Heart left ventricle (tissue), 16 donors: ENCODE results near the gene SH2D3C. TPM values are rescaled to one million over a fixed set of nuclear protein-coding genes. Genes with fewer than 3 reads are reported as not detected.

Experiments
- ATAC-seq, 4 donors: fragments of 200-7000 bp; cut with Tn5 transposase; one replicate each; pipeline ENCODE4 v1.9.1; 2020 to 2022; ENCODE audit warnings: moderate library complexity in 4 of 4, mild to moderate bottlenecking in 3 of 4, moderate number of reproducible peaks in 1 of 4
- DNase-seq, 5 donors: peaks; one replicate each; pipeline ENCODE4 v3.0.0-alpha.2; 2020
- H3K27ac ChIP-seq, 12 donors: fragments of 200-600 bp; sonication (generic) in 4 of 12; one replicate each; pipeline versions ENCODE4 v1.5.0 to v1.8.0; 2016 to 2022; ENCODE audit warnings: mild to moderate bottlenecking in 2 of 12
- H3K27me3 ChIP-seq, 9 donors: fragments of 200-600 bp; sonication (generic) in 2 of 9; one replicate each; pipeline versions ENCODE4 v1.5.1 to v1.8.0; 2016 to 2022; ENCODE audit warnings: mild to moderate bottlenecking in 3 of 9
- H3K36me3 ChIP-seq, 9 donors: fragments of 200-600 bp; sonication (generic) in 2 of 9; one replicate each; pipeline versions ENCODE4 v1.5.0 to v1.8.0; 2018 to 2022; ENCODE audit warnings: mild to moderate bottlenecking in 2 of 9
- H3K4me1 ChIP-seq, 12 donors: fragments of 200-600 bp; sonication (generic) in 4 of 12; one replicate each; pipeline versions ENCODE4 v1.5.0 to v1.8.0; 2016 to 2022; ENCODE audit warnings: mild to moderate bottlenecking in 3 of 12
- H3K4me3 ChIP-seq, 12 donors: fragments of 200-600 bp; sonication (generic) in 4 of 12; one replicate each; pipeline versions ENCODE4 v1.5.0 to v1.8.0; 2017 to 2022; ENCODE audit warnings: mild to moderate bottlenecking in 9 of 12, moderate library complexity in 4 of 12
- H3K9me3 ChIP-seq, 12 donors: fragments of 200-600 bp; sonication (generic) in 4 of 12; one replicate each; pipeline versions ENCODE4 v1.5.0 to v1.8.0; 2016 to 2022; ENCODE audit warnings: mild to moderate bottlenecking in 1 of 12
- POLR2A ChIP-seq, 2 donors: fragments of 450-650 bp; IDR thresholded peaks; one replicate each; pipeline ENCODE4 v1.6.1; 2017; ENCODE audit warnings: antibody characterized with exemption in 2 of 2, mild to moderate bottlenecking in 2 of 2, moderate library complexity in 2 of 2
- WGBS, 4 donors: extraction: QIAGEN DNeasy Blood & Tissue Kit in 2 of 4; methylation state at CpG; one replicate each; pipeline versions ENCODE4 v1.1.5 to v1.1.7; 2013 to 2018; 5-methylcytosine and 5-hydroxymethylcytosine counted together
- intact Hi-C, 10 donors: fragments of 100-400 bp; cut with DNase I; formaldehyde crosslinking; loops; one replicate each; pipeline versions ENCODE4 v1.11.1 to v1.14.2; 2022
- polyA plus RNA-seq, 2 donors: library from polyadenylated mRNA; stranded (reverse); fragments of 200-250 nt; gene quantifications; one replicate each; pipeline ENCODE4 v1.2.3, GENCODE V29; 2013
- total RNA-seq, 9 donors: library from RNA; depleted of rRNA in 2 of 9; stranded (reverse); fragments of >200 nt in 2 of 9; fragmentation: NEBNext Ultra II Directional in 3 of 9; extraction: Animal tissue kit (Norgen Biotek cat#: 25700) in 3 of 9; gene quantifications; one replicate each; pipeline versions ENCODE4 v1.1.0 to v1.2.4, GENCODE V29; 2016 to 2023
- TF ChIP-seq, protein P1 (sequence below), 12 donors: fragments of 200-600 bp; sonication (generic) in 4 of 12; IDR thresholded peaks; one replicate each; pipeline versions ENCODE4 v1.5.0 to v1.8.0; 2018 to 2022; ENCODE audit warnings: antibody characterized with exemption in 12 of 12, mild to moderate bottlenecking in 5 of 12
- donor health status: ischemic (EF 13 %, LVEDD 7.1; RV severe dilation, severe dysfunction).
- donor health status: healthy with polysubstance abuse.
- donor health status: DM: no; HTN: yes; CAD: no.
- donor health status: DM: no; HTN: no; CAD: no.
- donor health status: ischemic (EF 25% LVEDD 6.9; RV normal size, moderate dysfunction).
- donor health status: ischemic (EF 25% LVEDD 5.7; RV mildly dilated, moderate dysfunction).
- donor health status: healthy.
- donor health status: DM: yes; HTN: yes; CAD: no.
- donor health status: ischemic (EF 35%, LVEDD 5.7; RV mildly dilated, moderate dysfunction).
- donor health status: nonischemic (EF 11% LVEDD 7.7; RV severe dilation, severe dysfunction).
- donor health status: DM: yes; HTN: yes; CAD: no.
- donor health status: PGD.
- donor health status: ischemic (EF 29% LVEDD 5.4; RV normal size, mild dysfunction).
- donor health status: nonischemic (EF 23%, LVEDD 6.1; RV moderate dilation, normal function).

Gene SH2D3C
- total and polyA plus RNA-seq, 11 donors: 13.7 to 38.9 (median 21.0) TPM

DNA sequence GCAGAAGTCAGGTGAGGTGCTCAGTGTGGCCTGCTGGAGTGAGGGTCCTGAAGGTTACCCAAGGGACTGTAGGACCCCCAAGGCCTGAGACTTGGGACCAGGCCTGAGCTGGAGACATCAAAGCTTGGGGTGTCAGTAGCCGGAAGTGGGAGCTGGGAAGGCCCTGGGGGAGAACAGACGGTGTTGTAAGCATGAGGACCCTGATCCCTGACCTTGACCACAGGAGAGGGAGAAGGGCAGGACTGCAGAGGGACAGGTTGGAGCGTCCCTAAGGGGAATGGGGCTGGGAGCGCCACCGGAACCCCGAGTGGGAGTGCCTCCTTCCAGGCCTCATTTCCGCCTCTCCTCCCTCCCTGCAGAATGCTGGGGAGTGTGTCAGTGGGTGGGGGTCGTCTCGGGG lies 62.1 kb downstream of the SH2D3C start:
- Histone ChIP-seq H3K27ac (peak overlapping the region in 11 of 12 donors; percentile 64 to 91 (median 82)), H3K4me1 (peaks cover 0 to 26% (median 13%) of the 10 kb centered on the region in 12 donors), H3K27me3 (no peaks in the 10 kb centered on the region), H3K36me3 (peaks cover 0 to 3% (median 0%) of the 10 kb centered on the region in 9 donors), H3K4me3 (peak overlapping the region in 9 of 12 donors; percentile 58 to 91 (median 76)), H3K9me3 (no peaks in the 10 kb centered on the region)
- ATAC-seq (no peak), DNase-seq (no peak)
- TF ChIP-seq, protein P1, sequence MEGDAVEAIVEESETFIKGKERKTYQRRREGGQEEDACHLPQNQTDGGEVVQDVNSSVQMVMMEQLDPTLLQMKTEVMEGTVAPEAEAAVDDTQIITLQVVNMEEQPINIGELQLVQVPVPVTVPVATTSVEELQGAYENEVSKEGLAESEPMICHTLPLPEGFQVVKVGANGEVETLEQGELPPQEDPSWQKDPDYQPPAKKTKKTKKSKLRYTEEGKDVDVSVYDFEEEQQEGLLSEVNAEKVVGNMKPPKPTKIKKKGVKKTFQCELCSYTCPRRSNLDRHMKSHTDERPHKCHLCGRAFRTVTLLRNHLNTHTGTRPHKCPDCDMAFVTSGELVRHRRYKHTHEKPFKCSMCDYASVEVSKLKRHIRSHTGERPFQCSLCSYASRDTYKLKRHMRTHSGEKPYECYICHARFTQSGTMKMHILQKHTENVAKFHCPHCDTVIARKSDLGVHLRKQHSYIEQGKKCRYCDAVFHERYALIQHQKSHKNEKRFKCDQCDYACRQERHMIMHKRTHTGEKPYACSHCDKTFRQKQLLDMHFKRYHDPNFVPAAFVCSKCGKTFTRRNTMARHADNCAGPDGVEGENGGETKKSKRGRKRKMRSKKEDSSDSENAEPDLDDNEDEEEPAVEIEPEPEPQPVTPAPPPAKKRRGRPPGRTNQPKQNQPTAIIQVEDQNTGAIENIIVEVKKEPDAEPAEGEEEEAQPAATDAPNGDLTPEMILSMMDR (IDR thresholded peaks at IDR 0.05): no peak
- TF ChIP-seq POLR2A (IDR thresholded peaks at IDR 0.05): no peak
- 70 to 83% (median 72%) methylated on average over 9 of the region's 9 CpGs for WGBS, 4 donors
- intact Hi-C loops: loop anchor here in 4 of 10 donors (5.0 kb wide), 2 partner anchors 104 to 109 kb away; partner anchors contain the start of gene STXBP1 (in 3 of the 4)

DNA sequence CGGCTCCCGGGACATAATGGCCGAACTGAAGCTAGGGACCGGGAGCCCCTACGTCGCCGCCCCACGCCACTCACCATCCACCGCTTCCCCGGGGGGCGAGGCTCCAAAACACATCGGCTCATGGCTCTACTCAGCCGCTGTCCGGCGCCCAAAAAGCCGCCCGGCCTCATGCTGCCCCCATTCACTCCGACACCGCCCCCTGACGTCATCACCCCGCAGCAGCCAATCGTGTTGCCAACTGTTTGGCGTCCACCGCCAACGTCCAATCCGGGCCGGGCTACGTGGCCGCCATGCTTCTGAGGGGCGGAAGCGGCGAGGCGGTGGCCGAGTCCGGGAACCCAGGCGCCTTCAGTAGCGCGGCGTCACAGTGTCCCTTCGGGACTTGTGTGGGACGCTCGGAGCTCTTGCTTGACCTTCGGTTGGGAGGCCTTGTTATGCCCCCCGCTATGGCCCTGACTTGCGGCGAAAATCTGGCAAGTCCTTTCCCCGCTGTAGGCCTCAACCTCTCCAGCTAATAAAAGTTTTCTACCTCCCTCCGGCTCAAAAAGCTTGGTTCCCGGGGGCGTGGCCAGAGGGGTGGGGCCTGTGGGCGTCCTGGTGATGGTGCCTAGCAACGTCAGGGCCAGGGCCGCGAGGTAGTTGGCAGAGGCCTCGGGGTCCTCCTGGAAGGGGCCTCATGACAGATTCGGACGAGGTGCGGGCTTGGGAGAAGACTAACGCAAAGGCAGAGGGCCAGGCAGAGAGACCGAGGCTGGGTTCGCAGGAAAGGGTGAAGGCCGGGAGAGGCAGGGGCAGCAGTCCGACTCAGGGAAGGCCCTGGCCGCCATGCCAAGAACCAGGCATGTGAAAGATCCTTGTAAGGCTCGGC lies 62.8 kb downstream of the SH2D3C start, which contains the start of the genes PTRH1 and TTC16:
PTRH1 (minus strand) TSS at position 194 of the 868 bp plus-strand sequence; CDS start at position 170, 24 bp downstream.
TTC16 (plus strand) TSS at position 610 of the 868 bp plus-strand sequence; CDS start at position 677, 67 bp downstream.
- H3K27me3 ChIP-seq: no peaks in the 10 kb centered on the region
- H3K36me3 ChIP-seq: peaks cover 0 to 3% (median 0%) of the 10 kb centered on the region in 9 donors
- intact Hi-C loops: loop anchor here in 5 of 10 donors (1.0 to 5.0 kb wide), 4 partner anchors 16 to 108 kb away; partner anchors contain the start of gene STXBP1 (in 3 of the 5)
- peaks cover 0 to 26% (median 13%) of the 10 kb centered on the region in 12 donors for H3K4me1 ChIP-seq
- peak; percentile 96 to 98 (median 96) for ATAC-seq
- peak within 1 kb of the TSS in 11 of 12 donors; percentile 64 to 91 (median 82) for H3K27ac ChIP-seq
- peak within 1 kb of the TSS; percentile 58 to 91 (median 71) for H3K4me3 ChIP-seq
- H3K9me3 ChIP-seq: no peaks in the 10 kb centered on the region
- peak; percentile 98 to 99 (median 98) for DNase-seq
- peak in 1 of 2 donors; percentile 65 for TF ChIP-seq POLR2A (IDR thresholded peaks at IDR 0.05)
- TF ChIP-seq, protein P1 (IDR thresholded peaks at IDR 0.05): no peak
- 3 to 10% (median 6%) methylated on average over 25 to 65 of the region's 65 CpGs for WGBS, 4 donors

DNA sequence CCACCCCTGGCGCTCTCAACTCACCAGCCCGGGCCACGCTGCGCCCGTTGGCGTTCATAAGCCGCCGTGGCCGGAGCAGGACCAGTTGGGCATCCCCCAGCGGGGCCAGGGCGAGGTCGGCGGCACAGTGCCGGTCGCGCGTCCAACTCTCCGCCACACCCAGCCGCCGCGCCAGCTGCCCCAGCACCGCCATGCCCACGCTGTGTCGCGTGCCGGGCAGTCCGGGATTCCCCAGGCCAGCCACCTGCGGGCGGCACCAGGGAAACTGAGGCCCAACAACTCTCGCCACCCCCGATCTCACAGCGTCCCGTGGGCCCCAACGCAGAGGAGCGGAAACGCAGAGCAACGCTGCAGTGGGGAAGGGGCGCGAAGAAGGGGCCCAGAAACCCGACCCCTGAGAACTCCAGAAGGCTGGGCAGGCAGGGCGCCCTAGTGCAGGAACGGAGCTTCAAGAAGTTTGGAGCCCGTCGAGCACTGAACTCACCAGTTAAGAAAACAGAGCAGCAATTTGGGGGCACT lies 63.5 kb downstream of the SH2D3C start:
- intact Hi-C loops: loop anchor here in 5 of 10 donors (1.0 to 5.0 kb wide), 5 partner anchors 16 to 118 kb away; partner anchors contain the start of gene STXBP1 (in 3 of the 5)
- Histone ChIP-seq H3K9me3 (no peaks in the 10 kb centered on the region), H3K4me1 (peaks cover 0 to 26% (median 13%) of the 10 kb centered on the region in 12 donors), H3K36me3 (peaks cover 0 to 3% (median 0%) of the 10 kb centered on the region in 9 donors), H3K27ac (peak overlapping the region in 11 of 12 donors; percentile 1 to 91 (median 81)), H3K27me3 (no peaks in the 10 kb centered on the region), H3K4me3 (peak overlapping the region; percentile 58 to 91 (median 71))
- 0 to 1% (median 0%) methylated on average over 20 to 44 of the region's 44 CpGs for WGBS, 4 donors
- DNase-seq: no peak
- peak in 2 of 4 donors; percentile 2 to 15 for ATAC-seq
- TF ChIP-seq, protein P1 (IDR thresholded peaks at IDR 0.05): no peak
- no peak for TF ChIP-seq POLR2A (IDR thresholded peaks at IDR 0.05)
